MM.1S (cell line): ENCODE measurements around the gene INPP4B.

ENCODE experiments used
- DNase-seq: peaks from one replicate; pipeline ENCODE4 v3.0.0-alpha.2; 2015
- H2AFZ ChIP-seq: fragments of 300-600 bp; sonication (generic); 2 replicates; pipeline ENCODE4 v1.6.0; 2016; ENCODE audit warnings: antibody characterized with exemption, low read length
- H3F3A ChIP-seq: fragments of 300-600 bp; sonication (generic); 2 replicates; pipeline ENCODE4 v1.6.1; 2016; ENCODE audit warnings: mild to moderate bottlenecking, antibody characterized with exemption, low read length, moderate library complexity, mixed read lengths; ENCODE audit not compliant: insufficient read depth
- H3K27ac ChIP-seq: fragments of 300-600 bp; sonication (generic); 2 replicates; pipeline ENCODE4 v1.5.1; 2016; ENCODE audit warnings: mild to moderate bottlenecking, low read length
- H3K27me3 ChIP-seq: fragments of 300-600 bp; sonication (generic); replicated peaks from 2 replicates; pipeline ENCODE4 v1.6.0; 2016; ENCODE audit warnings: low read length; ENCODE audit not compliant: insufficient read depth
- H3K36me3 ChIP-seq: fragments of 300-600 bp; sonication (generic); replicated peaks from 2 replicates; pipeline ENCODE4 v1.6.1; 2016; ENCODE audit warnings: mild to moderate bottlenecking, low read length, mixed read lengths; ENCODE audit not compliant: insufficient read depth
- H3K4me1 ChIP-seq: fragments of 300-600 bp; sonication (generic); 2 replicates; pipeline ENCODE4 v1.6.1; 2016; ENCODE audit warnings: low read length, mixed read lengths
- H3K4me2 ChIP-seq: fragments of 300-600 bp; sonication (generic); 2 replicates; pipeline ENCODE4 v1.6.0; 2016; ENCODE audit warnings: low read depth, low read length
- H3K4me3 ChIP-seq: fragments of 300-600 bp; sonication (generic); 2 replicates; pipeline ENCODE4 v1.5.1; 2016; ENCODE audit warnings: low read length, mixed read lengths
- H3K79me2 ChIP-seq: fragments of 300-600 bp; sonication (generic); 2 replicates; pipeline ENCODE4 v1.6.1; 2016; ENCODE audit warnings: mixed run types, low read length, mixed read lengths
- H3K9ac ChIP-seq: fragments of 300-600 bp; sonication (generic); 2 replicates; pipeline ENCODE4 v1.6.1; 2016; ENCODE audit warnings: low read length, mixed read lengths
- H3K9me2 ChIP-seq: fragments of 300-600 bp; sonication (generic); replicated peaks from 2 replicates; pipeline ENCODE4 v1.6.1; 2016; ENCODE audit warnings: mild to moderate bottlenecking, low read length, mixed read lengths; ENCODE audit not compliant: insufficient read depth
- H3K9me3 ChIP-seq: fragments of 300-600 bp; sonication (generic); replicated peaks from 2 replicates; pipeline ENCODE4 v1.6.1; 2016; ENCODE audit warnings: mild to moderate bottlenecking, low read length, mixed read lengths; ENCODE audit not compliant: insufficient read depth
- H4K20me1 ChIP-seq: fragments of 300-600 bp; sonication (generic); 2 replicates; pipeline ENCODE4 v1.6.1; 2016; ENCODE audit warnings: mild to moderate bottlenecking, low read length, moderate library complexity, mixed read lengths; ENCODE audit not compliant: insufficient read depth
- EZH2 ChIP-seq: fragments of 300-600 bp; sonication (generic); optimal IDR thresholded peaks from 2 replicates; pipeline ENCODE3; 2017; ENCODE audit warnings: low read depth, mild to moderate bottlenecking, antibody characterized with exemption, low read length, mixed read lengths
- EZH2phosphoT487 ChIP-seq: fragments of 300-600 bp; sonication (generic); IDR thresholded peaks from 2 replicates; pipeline ENCODE4 v1.6.1; 2018; ENCODE audit warnings: antibody characterized with exemption, low read length
- TF ChIP-seq, protein P1 (sequence below): fragments of 300-600 bp; sonication (generic); IDR thresholded peaks from 2 replicates; pipeline ENCODE4 v1.5.1; 2016; ENCODE audit warnings: antibody characterized with exemption, low read length, mixed read lengths

INPP4B gene

DNA sequence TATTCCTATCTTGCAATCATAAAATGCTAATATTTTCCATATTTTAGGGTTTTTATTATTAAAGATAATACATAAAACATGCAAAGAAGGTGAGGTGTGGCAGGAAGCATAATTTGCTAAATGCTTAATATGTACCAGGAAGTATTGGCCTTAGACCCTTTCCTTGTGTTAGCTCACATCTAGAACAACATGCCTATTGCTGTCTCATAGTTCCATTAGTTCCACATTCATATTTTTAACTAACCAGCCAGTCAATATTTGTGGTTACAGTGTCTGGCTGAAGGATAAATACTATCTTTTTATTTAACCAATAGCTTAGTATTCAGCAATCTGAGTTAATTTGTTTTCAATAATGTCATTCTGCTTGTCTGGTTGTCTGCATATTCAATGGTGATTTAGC, 432.6 kb downstream of the INPP4B start:
- H3K79me2 ChIP-seq: no peaks in the 10 kb centered on the region
- no peaks in the 10 kb centered on the region for H3K9me3 ChIP-seq
- H3K4me1 ChIP-seq: no peaks in the 10 kb centered on the region
- H3K9me2 ChIP-seq: no peaks in the 10 kb centered on the region
- no peak overlapping the region for H3K9ac ChIP-seq
- DNase-seq: no peak
- no peaks in the 10 kb centered on the region for H4K20me1 ChIP-seq
- no peak overlapping the region for H3K4me2 ChIP-seq
- no peaks in the 10 kb centered on the region for H3K27me3 ChIP-seq
- H3K36me3 ChIP-seq: no peaks in the 10 kb centered on the region
- no peak overlapping the region for H2AFZ ChIP-seq
- no peak for TF ChIP-seq EZH2
- no peaks in the 10 kb centered on the region for H3F3A ChIP-seq
- no peak overlapping the region for H3K4me3 ChIP-seq
- no peak overlapping the region for H3K27ac ChIP-seq

DNA sequence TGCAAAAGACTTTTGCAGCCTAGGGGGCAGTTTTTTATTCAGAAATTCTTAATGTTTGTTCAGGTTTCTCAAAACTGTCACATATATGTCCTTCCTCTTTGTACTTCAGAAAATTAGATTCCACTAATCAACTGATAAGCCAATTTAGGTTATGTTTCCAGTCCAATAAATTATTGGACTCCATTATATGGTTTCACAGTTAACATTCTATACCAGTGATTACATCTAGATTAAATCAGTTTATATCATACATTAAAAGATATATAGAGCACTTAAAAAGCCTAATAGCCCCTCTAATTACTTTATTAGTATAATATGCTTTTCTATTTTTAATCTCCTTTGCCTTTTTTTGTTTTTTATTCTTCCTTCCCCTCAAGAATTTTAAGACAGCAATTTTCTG, 434.1 kb downstream of the INPP4B start:
- no peaks in the 10 kb centered on the region for H3K9me3 ChIP-seq
- no peak for DNase-seq
- H3K4me2 ChIP-seq: no peak overlapping the region
- no peaks in the 10 kb centered on the region for H3K9me2 ChIP-seq
- H3K27me3 ChIP-seq: no peaks in the 10 kb centered on the region
- H3K36me3 ChIP-seq: no peaks in the 10 kb centered on the region
- H4K20me1 ChIP-seq: no peaks in the 10 kb centered on the region
- no peaks in the 10 kb centered on the region for H3K4me1 ChIP-seq
- H3K9ac ChIP-seq: no peak overlapping the region
- H3K27ac ChIP-seq: no peak overlapping the region
- H3K79me2 ChIP-seq: no peaks in the 10 kb centered on the region
- no peak overlapping the region for H3K4me3 ChIP-seq
- H3F3A ChIP-seq: no peaks in the 10 kb centered on the region
- no peak overlapping the region for H2AFZ ChIP-seq
- TF ChIP-seq EZH2 (no peak), EZH2phosphoT487 (no peak)
- TF ChIP-seq, protein P1, sequence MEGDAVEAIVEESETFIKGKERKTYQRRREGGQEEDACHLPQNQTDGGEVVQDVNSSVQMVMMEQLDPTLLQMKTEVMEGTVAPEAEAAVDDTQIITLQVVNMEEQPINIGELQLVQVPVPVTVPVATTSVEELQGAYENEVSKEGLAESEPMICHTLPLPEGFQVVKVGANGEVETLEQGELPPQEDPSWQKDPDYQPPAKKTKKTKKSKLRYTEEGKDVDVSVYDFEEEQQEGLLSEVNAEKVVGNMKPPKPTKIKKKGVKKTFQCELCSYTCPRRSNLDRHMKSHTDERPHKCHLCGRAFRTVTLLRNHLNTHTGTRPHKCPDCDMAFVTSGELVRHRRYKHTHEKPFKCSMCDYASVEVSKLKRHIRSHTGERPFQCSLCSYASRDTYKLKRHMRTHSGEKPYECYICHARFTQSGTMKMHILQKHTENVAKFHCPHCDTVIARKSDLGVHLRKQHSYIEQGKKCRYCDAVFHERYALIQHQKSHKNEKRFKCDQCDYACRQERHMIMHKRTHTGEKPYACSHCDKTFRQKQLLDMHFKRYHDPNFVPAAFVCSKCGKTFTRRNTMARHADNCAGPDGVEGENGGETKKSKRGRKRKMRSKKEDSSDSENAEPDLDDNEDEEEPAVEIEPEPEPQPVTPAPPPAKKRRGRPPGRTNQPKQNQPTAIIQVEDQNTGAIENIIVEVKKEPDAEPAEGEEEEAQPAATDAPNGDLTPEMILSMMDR: no peak

DNA sequence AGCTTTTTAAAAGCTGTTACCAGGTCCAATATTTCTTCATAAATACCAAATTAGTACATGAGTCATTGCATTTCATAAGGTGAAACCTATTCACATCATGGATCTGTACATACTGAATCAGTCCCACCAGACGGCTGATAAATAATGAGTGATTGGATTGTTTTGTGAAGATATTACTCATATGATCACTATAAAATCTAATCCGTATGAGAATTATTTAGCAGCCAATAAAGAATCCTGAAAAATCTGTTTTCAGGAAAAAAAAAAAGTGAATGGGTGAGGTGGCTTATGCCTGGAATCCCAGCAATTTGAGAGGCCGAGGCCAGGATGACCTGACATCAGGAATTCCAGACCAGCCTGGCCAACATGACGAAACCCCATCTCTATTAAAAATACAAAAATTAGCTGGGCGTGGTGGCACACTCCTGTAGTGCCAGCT, 438.1 kb downstream of the INPP4B start:
- no peaks in the 10 kb centered on the region for H3K36me3 ChIP-seq
- no peak for DNase-seq
- no peaks in the 10 kb centered on the region for H4K20me1 ChIP-seq
- no peak overlapping the region for H3K4me2 ChIP-seq
- no peak overlapping the region for H3K9ac ChIP-seq
- H3K4me1 ChIP-seq: peaks cover 11% of the 10 kb centered on the region; the same call in 1 of the 2 replicates
- no peaks in the 10 kb centered on the region for H3K9me2 ChIP-seq
- H3K9me3 ChIP-seq: no peaks in the 10 kb centered on the region
- H3K4me3 ChIP-seq: no peak overlapping the region
- TF ChIP-seq, protein P1: no peak
- no peaks in the 10 kb centered on the region for H3K79me2 ChIP-seq
- 0 out of 2 replicates have a peak, but pooled peaks cover 5% of the 10 kb centered on the region for H3K27me3 ChIP-seq
- H2AFZ ChIP-seq: no peak overlapping the region
- no peak overlapping the region for H3K27ac ChIP-seq
- no peaks in the 10 kb centered on the region for H3F3A ChIP-seq

DNA sequence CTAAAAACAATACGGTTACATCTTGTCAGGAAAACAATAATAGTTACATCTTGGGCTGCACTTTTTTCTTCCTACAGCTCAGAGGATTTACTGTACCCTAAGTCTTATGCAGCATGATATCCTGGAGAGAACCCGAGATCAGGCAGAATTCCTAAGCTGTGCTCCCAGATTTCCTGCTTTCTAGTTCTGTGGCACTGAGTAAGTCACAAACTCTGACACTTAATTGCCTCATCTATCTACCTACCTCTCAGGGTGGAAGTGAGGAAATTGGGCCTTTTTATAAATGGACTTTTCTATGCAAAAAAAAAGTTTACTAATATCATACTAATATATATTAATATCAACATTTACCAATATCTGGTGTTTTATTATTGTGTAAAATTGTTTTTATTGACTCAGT, 438.5 kb downstream of the INPP4B start:
- Histone ChIP-seq H2AFZ (no peak overlapping the region), H3K27me3 (0 out of 2 replicates have a peak, but pooled peaks cover 5% of the 10 kb centered on the region), H3K4me2 (no peak overlapping the region), H3K4me1 (peaks cover 11% of the 10 kb centered on the region; the same call in 1 of the 2 replicates), H4K20me1 (no peaks in the 10 kb centered on the region), H3K9ac (no peak overlapping the region), H3K9me2 (no peaks in the 10 kb centered on the region), H3F3A (no peaks in the 10 kb centered on the region), H3K27ac (no peak overlapping the region), H3K4me3 (no peak overlapping the region), H3K79me2 (no peaks in the 10 kb centered on the region), H3K9me3 (no peaks in the 10 kb centered on the region), H3K36me3 (no peaks in the 10 kb centered on the region)
- no peak for DNase-seq
- TF ChIP-seq, protein P1: no peak
- TF ChIP-seq EZH2: no peak
- TF ChIP-seq EZH2phosphoT487: no peak
